A549 (cell line): ENCODE data around the gene ZNF225. TPM values are rescaled to one million over a fixed set of nuclear protein-coding genes. Genes with fewer than 3 reads are reported as not detected.
A peak's percentile ranks its signal among the peaks of the same experiment; 100 is the strongest.

Source experiments
- ATAC-seq, 2 experiments: fragments of 200-7000 bp in 1 of 2; fragments of >200 bp in 1 of 2; cut with Nextera tagmentation in 1 of 2; cut with Tn5 transposase in 1 of 2; 3 replicates each; pipeline versions ENCODE4 v1.8.0 to v1.9.1; 2018 to 2020; ENCODE audit warnings: mild to moderate bottlenecking in 1 of 2, moderate library complexity in 1 of 2
- CTCF ChIA-PET: fragments of 300-600 bp; sonication (Branson Sonifier 250); formaldehyde crosslinking; extraction: SDS; loops from one replicate; lab custom pipeline; 2021; ENCODE audit warnings: antibody characterized with exemption, inconsistent platforms; lab: Yijun Ruan, JAX
- POLR2A ChIA-PET: fragments of 350-600 bp; formaldehyde crosslinking; extraction: SDS; loops from one replicate; lab custom pipeline; 2021; ENCODE audit warnings: antibody characterized with exemption, inconsistent platforms; lab: Yijun Ruan, JAX
- DNase-seq, 2 experiments: peaks; one replicate each; pipeline versions ENCODE4 v3.0.0 to v3.0.0-alpha.2; 2011 to 2016; ENCODE audit warnings: low read depth in 1 of 2, low spot score in 1 of 2
- FAIRE-seq: peaks from 2 replicates; lab custom pipeline; 2011; peaks lifted over from hg19 to GRCh38; lab: Jason Lieb, UNC
- H3K27ac ChIP-seq, 2 experiments: fragments of >200 bp; sonication (Bioruptor Twin); formaldehyde crosslinking; 3 replicates each; pipeline ENCODE4 v1.5.1; 2016 to 2017
- H3K4me1 ChIP-seq: fragments of >200 bp; sonication (Bioruptor Twin); formaldehyde crosslinking; 3 replicates; pipeline ENCODE4 v1.6.1; 2016
- H3K4me2 ChIP-seq: fragments of >200 bp; sonication (Bioruptor Twin); formaldehyde crosslinking; 3 replicates; pipeline ENCODE4 v1.6.1; 2016
- H3K4me3 ChIP-seq: fragments of >200 bp; sonication (Bioruptor Twin); formaldehyde crosslinking; 3 replicates; pipeline ENCODE4 v1.5.1; 2016
- H3K9me3 ChIP-seq: fragments of >200 bp; sonication (Bioruptor Twin); formaldehyde crosslinking; 3 replicates; pipeline ENCODE4 v1.6.1; 2016
- BCL3 ChIP-seq: fragments of >200 bp; sonication (Bioruptor Twin); formaldehyde crosslinking; IDR thresholded peaks from 3 replicates; pipeline ENCODE4 v1.6.1; 2016
- CBX2 ChIP-seq: fragments of 200-600 bp; sonication (generic); IDR thresholded peaks from 2 replicates; pipeline ENCODE4 v1.6.1; 2016; ENCODE audit warnings: low read depth, mild to moderate bottlenecking, borderline replicate concordance
- CEBPB ChIP-seq, 2 experiments: fragments of >200 bp in 1 of 2; sonication (Bioruptor Twin) in 1 of 2; formaldehyde crosslinking in 1 of 2; IDR thresholded peaks; 2 replicates each; pipeline ENCODE4 v1.6.1; 2012 to 2016
- CHD2 ChIP-seq: fragments of 150-350 bp; IDR thresholded peaks from 2 replicates; pipeline ENCODE4 v1.6.1; 2014; ENCODE audit warnings: low read length; ENCODE audit not compliant: partially characterized antibody
- CHD4 ChIP-seq: fragments of 200-600 bp; sonication (generic); IDR thresholded peaks from 2 replicates; pipeline ENCODE4 v1.6.1; 2016; ENCODE audit warnings: antibody characterized with exemption, mild to moderate bottlenecking, borderline replicate concordance
- EHF ChIP-seq: fragments of 250-450 bp; sonication (Bioruptor Pico); IDR thresholded peaks from 2 replicates; pipeline ENCODE4 v1.5.0; 2020; ENCODE audit warnings: mild to moderate bottlenecking
- EHMT2 ChIP-seq: fragments of 200-600 bp; sonication (generic); IDR thresholded peaks from 2 replicates; pipeline ENCODE4 v1.6.1; 2016; ENCODE audit warnings: antibody characterized with exemption, low read depth, mild to moderate bottlenecking, moderate library complexity
- FOSB ChIP-seq: fragments of 250-450 bp; sonication (Bioruptor Pico); IDR thresholded peaks from 2 replicates; pipeline ENCODE4 v1.5.0; 2020; ENCODE audit warnings: mild to moderate bottlenecking, moderate library complexity
- FOXS1 ChIP-seq: fragments of 250-450 bp; sonication (Bioruptor Pico); IDR thresholded peaks from 2 replicates; pipeline ENCODE4 v1.5.0; 2020; ENCODE audit warnings: mild to moderate bottlenecking, moderate library complexity
- HES2 ChIP-seq: fragments of >200 bp; sonication (Bioruptor Twin); formaldehyde crosslinking; IDR thresholded peaks from 2 replicates; pipeline ENCODE4 v1.6.1; 2016
- KDM5A ChIP-seq: fragments of 200-600 bp; sonication (generic); IDR thresholded peaks from 2 replicates; pipeline ENCODE4 v1.6.1; 2016; ENCODE audit warnings: antibody characterized with exemption, mild to moderate bottlenecking
- MAFK ChIP-seq: fragments of 450-650 bp; IDR thresholded peaks from 2 replicates; pipeline ENCODE4 v1.6.1; 2014; ENCODE audit not compliant: partially characterized antibody
- NR3C1 ChIP-seq: fragments of >200 bp; sonication (Bioruptor Twin); formaldehyde crosslinking; IDR thresholded peaks from 3 replicates; pipeline ENCODE4 v1.6.1; 2017
- POLR2AphosphoS2 ChIP-seq: conservative IDR thresholded peaks from 2 replicates; pipeline ENCODE4 v1.6.1; 2012; ENCODE audit warnings: low read length, improper control_type of control experiment, inconsistent platforms
- REST ChIP-seq: fragments of 200-600 bp; sonication (generic); IDR thresholded peaks from 2 replicates; pipeline ENCODE4 v1.6.1; 2016; ENCODE audit warnings: antibody characterized with exemption, mild to moderate bottlenecking, moderate library complexity
- RFX5 ChIP-seq: fragments of 450-650 bp; IDR thresholded peaks from 2 replicates; pipeline ENCODE4 v1.7.1; 2014; ENCODE audit warnings: antibody characterized with exemption, mild to moderate bottlenecking, moderate library complexity
- SREBF2 ChIP-seq: fragments of 450-650 bp; IDR thresholded peaks from 2 replicates; pipeline ENCODE4 v1.6.1; 2014; ENCODE audit warnings: mild to moderate bottlenecking, moderate library complexity
- TP53 ChIP-seq: fragments of 250-450 bp; sonication (Bioruptor Pico); IDR thresholded peaks from 2 replicates; pipeline ENCODE4 v1.5.0; 2021; ENCODE audit warnings: mild to moderate bottlenecking, moderate library complexity
- ZC3H11A ChIP-seq: fragments of 450-650 bp; IDR thresholded peaks from 2 replicates; pipeline ENCODE4 v1.6.1; 2014; ENCODE audit warnings: antibody characterized with exemption, mild to moderate bottlenecking
- ZSCAN20 ChIP-seq: fragments of 250-450 bp; sonication (Bioruptor Pico); IDR thresholded peaks from 2 replicates; pipeline ENCODE4 v1.8.0; 2022; ENCODE audit warnings: mild to moderate bottlenecking, moderate library complexity
- WGBS: methylation state at CpG from one replicate; pipeline ENCODE4 v1.1.6; 2017; ENCODE audit errors: missing lambda C conversion rate; 5-methylcytosine and 5-hydroxymethylcytosine counted together
- polyA plus RNA-seq, 4 experiments: library from polyadenylated mRNA; depleted of rRNA in 3 of 4; stranded (reverse); fragments of >200 nt; fragmentation: RNase III in 1 of 4; extraction: RNeasy Plus Mini Kit Qiagen cat#74134 plus additional on column Dnase treatment in 1 of 4; gene quantifications; 2 replicates in 3 of 4; 3 replicates in 1 of 4; pipeline ENCODE4 v1.2.3, GENCODE V29; 2011 to 2017

Gene ZNF225
- polyA plus RNA-seq, 2 of the 4 experiments (the other 2 are of a cell fraction) = 3.3 to 4.3 TPM

- no peak for DNase-seq
- CTCF ChIA-PET = no interaction called here
- H3K4me1 ChIP-seq = no peaks in the 10 kb centered on the region
- H3K27ac ChIP-seq = no peak overlapping the region
- no peak for ATAC-seq
- POLR2A ChIA-PET = no interaction called here
- no peak overlapping the region for H3K4me2 ChIP-seq
- peak; percentile 7 for FAIRE-seq
- TF ChIP-seq EHF (CRISPR knock-in tag) = no peak
- no peak for TF ChIP-seq ZC3H11A
- TF ChIP-seq FOXS1 (CRISPR knock-in tag) = no peak
- no peak for TF ChIP-seq POLR2AphosphoS2
- TF ChIP-seq FOSB = no peak
- TF ChIP-seq TP53 (CRISPR knock-in tag) = no peak
- no peak for TF ChIP-seq HES2
- no peak for TF ChIP-seq CBX2
- TF ChIP-seq CHD4 = no peak
- TF ChIP-seq RFX5 = no peak
- TF ChIP-seq NR3C1 = no peak
- H3K9me3 ChIP-seq = peaks cover 75% of the 10 kb centered on the region
- no peak overlapping the region for H3K4me3 ChIP-seq
Measured at GRCh38 chr19:44109458-44109857, 3.7 kb upstream of the ZNF225 start.

- CTCF ChIA-PET = no interaction called here
Measured at GRCh38 chr19:44111910-44112463, 1.2 kb upstream of the ZNF225 start.

GRCh38 chr19:44112802-44113137 is 429 bp upstream of the ZNF225 start:
- FAIRE-seq (no peak), ATAC-seq (peak; percentile 44 to 54; a peak in 4 of 6 replicates), DNase-seq (no peak)
- Histone ChIP-seq H3K4me2 (peak overlapping the region; percentile 83), H3K4me3 (peak overlapping the region; percentile 79), H3K4me1 (no peaks in the 10 kb centered on the region), H3K27ac (peak overlapping the region; percentile 63 to 75), H3K9me3 (peaks cover 43% of the 10 kb centered on the region)
- TF ChIP-seq REST (no peak), MAFK (peak; percentile 4), BCL3 (0 out of 3 replicates have a peak, but pooled peaks have one; percentile 16)
- CTCF ChIA-PET = interaction anchor here (1.4 kb wide), 1 partner anchor 18 kb away, joined by 4 read pairs; no protein-coding TSS in a partner anchor
- under 1% methylated on average over 11 of the region's 11 CpGs for WGBS
- POLR2A ChIA-PET = interaction anchor here (1.0 to 2.6 kb wide), 2 partner anchors 19 to 52 kb away, joined by 8 to 18 read pairs; partner anchors contain the start of genes ZNF224 and ZNF226

More at GRCh38 chr19:44111910-44112463, 1.2 kb upstream of the ZNF225 start:
- POLR2A ChIA-PET = interaction anchor here (2.6 kb wide), 1 partner anchor 18 kb away, joined by 18 read pairs; the partner anchor contains the start of gene ZNF224
- H3K4me3 ChIP-seq = peak overlapping the region; percentile 79; the same call in 2 of the 3 replicates
- peak overlapping the region; percentile 83 for H3K4me2 ChIP-seq
- no peaks in the 10 kb centered on the region for H3K4me1 ChIP-seq
- H3K27ac ChIP-seq = no peak overlapping the region
- H3K9me3 ChIP-seq = peaks cover 51% of the 10 kb centered on the region
- 75% methylated on average over 17 of the region's 17 CpGs for WGBS
- TF ChIP-seq CEBPB (IDR thresholded peaks at IDR 0.05) (no peak), EHF (CRISPR knock-in tag) (no peak), EHMT2 (no peak), CHD2 (no peak), KDM5A (no peak), ZSCAN20 (CRISPR knock-in tag) (no peak), SREBF2 (no peak)
- DNase-seq (no peak), FAIRE-seq (no peak), ATAC-seq (no peak)
